ENCODE results near the gene RPL4. TPM values are rescaled to one million over a fixed set of nuclear protein-coding genes. Genes with fewer than 3 reads are reported as not detected.

Gene RPL4
- total RNA-seq, 2 donors from 2014 or later, result 2,054 to 2,622 TPM

DNA sequence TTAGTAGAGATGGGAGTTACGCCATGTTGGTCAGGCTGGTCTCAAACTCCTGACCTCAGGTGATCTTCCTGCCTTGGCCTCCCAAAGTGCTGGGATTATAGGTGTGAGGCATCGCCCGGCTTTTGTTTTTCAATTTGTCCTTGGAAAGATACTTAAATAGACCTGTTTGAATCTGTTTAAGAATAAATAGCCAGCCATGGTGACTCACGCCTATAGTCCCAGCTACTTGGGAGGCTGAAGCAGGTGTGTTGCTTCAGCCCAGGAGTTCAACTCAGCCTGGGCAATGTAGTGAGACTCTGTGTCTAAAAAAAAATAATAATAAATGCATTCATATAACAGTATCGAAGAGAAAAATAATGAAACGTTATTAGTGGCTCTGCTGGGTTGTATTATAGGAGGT lies 24.4 kb downstream of the RPL4 start:
- no peak for DNase-seq (ENCODE audit: low spot score)
- no peaks in the 10 kb centered on the region for H3K9me3 ChIP-seq
- no peak overlapping the region for H3K27ac ChIP-seq
- H3K4me1 ChIP-seq, result peaks cover 0 to 8% of the 10 kb centered on the region in 2 donors
- no peaks in the 10 kb centered on the region for H3K27me3 ChIP-seq
- TF ChIP-seq, protein P1, sequence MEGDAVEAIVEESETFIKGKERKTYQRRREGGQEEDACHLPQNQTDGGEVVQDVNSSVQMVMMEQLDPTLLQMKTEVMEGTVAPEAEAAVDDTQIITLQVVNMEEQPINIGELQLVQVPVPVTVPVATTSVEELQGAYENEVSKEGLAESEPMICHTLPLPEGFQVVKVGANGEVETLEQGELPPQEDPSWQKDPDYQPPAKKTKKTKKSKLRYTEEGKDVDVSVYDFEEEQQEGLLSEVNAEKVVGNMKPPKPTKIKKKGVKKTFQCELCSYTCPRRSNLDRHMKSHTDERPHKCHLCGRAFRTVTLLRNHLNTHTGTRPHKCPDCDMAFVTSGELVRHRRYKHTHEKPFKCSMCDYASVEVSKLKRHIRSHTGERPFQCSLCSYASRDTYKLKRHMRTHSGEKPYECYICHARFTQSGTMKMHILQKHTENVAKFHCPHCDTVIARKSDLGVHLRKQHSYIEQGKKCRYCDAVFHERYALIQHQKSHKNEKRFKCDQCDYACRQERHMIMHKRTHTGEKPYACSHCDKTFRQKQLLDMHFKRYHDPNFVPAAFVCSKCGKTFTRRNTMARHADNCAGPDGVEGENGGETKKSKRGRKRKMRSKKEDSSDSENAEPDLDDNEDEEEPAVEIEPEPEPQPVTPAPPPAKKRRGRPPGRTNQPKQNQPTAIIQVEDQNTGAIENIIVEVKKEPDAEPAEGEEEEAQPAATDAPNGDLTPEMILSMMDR (IDR thresholded peaks at IDR 0.05), result no peak
- peaks cover 14% of the 10 kb centered on the region for H3K36me3 ChIP-seq
- no peak overlapping the region for H3K4me3 ChIP-seq

DNA sequence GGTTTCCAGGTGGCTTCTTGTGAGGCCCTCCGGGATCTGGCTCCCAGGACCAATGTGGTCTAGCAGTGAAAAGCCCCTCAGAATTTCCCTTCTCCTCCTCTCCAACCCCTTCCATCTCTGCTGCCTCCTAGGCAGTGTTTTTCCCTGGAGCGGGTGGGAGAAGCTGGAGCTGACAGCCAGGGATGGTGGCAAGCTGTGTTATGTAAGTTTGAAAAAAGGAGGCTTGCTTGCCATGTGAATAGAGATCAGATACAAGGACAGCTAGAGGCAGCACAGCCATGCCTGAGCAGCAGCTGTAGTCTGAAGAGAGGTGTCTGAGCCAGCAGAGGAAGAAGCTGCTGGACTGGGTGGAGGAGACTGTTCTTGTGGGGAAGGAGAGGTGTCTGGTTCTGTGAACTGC lies 27.6 kb downstream of the RPL4 start:
- Histone ChIP-seq H3K4me3 (no peak overlapping the region), H3K36me3 (peaks cover 12% of the 10 kb centered on the region), H3K4me1 (peaks cover 0 to 20% of the 10 kb centered on the region in 2 donors), H3K9me3 (no peaks in the 10 kb centered on the region), H3K27me3 (no peaks in the 10 kb centered on the region), H3K27ac (no peak overlapping the region)
- DNase-seq (ENCODE audit: low spot score), result no peak
- TF ChIP-seq, protein P1 (IDR thresholded peaks at IDR 0.05), result no peak

DNA sequence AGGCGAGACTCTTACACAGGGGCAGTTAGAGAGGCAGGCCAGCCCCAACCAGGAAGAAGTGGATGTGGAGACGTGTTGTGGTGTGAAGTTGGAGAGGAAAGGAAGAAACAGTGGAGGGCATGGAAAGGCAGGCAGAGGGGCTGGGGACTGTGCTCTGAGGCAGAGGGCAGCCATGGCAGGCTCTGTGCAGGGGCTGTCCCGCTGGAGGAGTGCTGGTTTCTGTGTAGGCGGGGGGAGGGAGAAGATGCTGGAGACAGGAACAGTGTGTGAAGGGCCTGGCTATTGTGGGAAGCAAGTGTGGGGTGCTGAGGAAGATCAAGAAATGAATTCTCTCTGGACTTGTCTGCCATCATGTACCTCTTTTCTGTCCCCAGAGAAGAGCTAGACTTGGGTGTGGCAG lies 28.1 kb downstream of the RPL4 start:
- no peaks in the 10 kb centered on the region for H3K9me3 ChIP-seq
- H3K36me3 ChIP-seq, result peaks cover 7% of the 10 kb centered on the region
- H3K27ac ChIP-seq, result no peak overlapping the region
- no peaks in the 10 kb centered on the region for H3K27me3 ChIP-seq
- no peak overlapping the region for H3K4me3 ChIP-seq
- DNase-seq (ENCODE audit: low spot score), result no peak
- peaks cover 0 to 21% of the 10 kb centered on the region in 2 donors for H3K4me1 ChIP-seq
- TF ChIP-seq, protein P1 (IDR thresholded peaks at IDR 0.05), result no peak

DNA sequence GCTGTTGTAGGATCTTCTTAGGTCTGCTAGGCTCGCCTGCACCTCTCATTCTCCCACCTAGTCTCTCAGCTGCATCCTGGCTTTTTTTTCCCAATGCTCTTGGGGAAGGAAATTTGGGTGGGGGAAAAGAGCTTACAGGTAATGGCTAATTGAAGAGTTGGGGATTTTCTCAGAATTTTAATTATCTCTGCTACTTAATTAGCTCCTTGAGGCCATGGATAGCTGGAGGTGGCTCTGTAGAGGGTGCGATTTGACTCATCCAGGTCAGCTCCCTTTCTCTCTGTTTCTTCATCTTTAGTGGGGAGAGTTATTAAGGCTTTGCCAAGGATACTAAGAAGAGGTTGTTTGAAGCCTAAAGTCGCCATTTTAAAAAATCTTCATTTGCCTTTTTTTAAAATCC lies 29.7 kb downstream of the RPL4 start:
- no peaks in the 10 kb centered on the region for H3K9me3 ChIP-seq
- H3K27me3 ChIP-seq, result no peaks in the 10 kb centered on the region
- no peak overlapping the region for H3K4me3 ChIP-seq
- H3K36me3 ChIP-seq, result no peaks in the 10 kb centered on the region
- H3K4me1 ChIP-seq, result peaks cover 0 to 21% of the 10 kb centered on the region in 2 donors
- TF ChIP-seq, protein P1 (IDR thresholded peaks at IDR 0.05), result no peak
- no peak for DNase-seq (ENCODE audit: low spot score)
- no peak overlapping the region for H3K27ac ChIP-seq

DNA sequence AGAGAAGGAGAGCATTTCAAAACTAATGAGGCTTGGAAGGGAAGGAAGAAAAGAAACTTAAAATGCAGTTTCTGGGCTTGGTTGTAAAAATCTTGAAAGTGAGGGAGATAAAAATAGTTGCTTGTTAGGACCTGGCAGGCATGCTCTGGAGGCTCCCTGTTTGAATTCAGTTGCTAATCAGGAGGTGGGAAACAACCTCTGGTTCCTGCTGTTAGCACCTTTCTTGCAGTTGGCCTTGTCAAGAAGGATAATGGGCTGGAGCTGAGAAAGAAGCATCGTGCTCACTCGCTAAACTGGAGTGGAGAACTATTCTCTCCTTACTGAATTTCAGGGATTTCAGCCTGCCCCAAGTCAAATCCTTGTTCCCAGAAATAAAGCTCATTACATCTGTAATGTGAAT lies 30.5 kb downstream of the RPL4 start:
- no peaks in the 10 kb centered on the region for H3K36me3 ChIP-seq
- H3K4me3 ChIP-seq, result no peak overlapping the region
- TF ChIP-seq, protein P1 (IDR thresholded peaks at IDR 0.05), result no peak
- no peaks in the 10 kb centered on the region for H3K27me3 ChIP-seq
- no peaks in the 10 kb centered on the region for H3K9me3 ChIP-seq
- no peak for DNase-seq (ENCODE audit: low spot score)
- no peak overlapping the region for H3K27ac ChIP-seq
- peaks cover 0 to 21% of the 10 kb centered on the region in 2 donors for H3K4me1 ChIP-seq

Data from right atrium auricular region (tissue), 2 donors.